Stimulated activated CD4-positive, alpha-beta T cell treated with anti-CD3 and anti-CD28 coated beads, Interleukin-2, amount 100 ng/mL, for 4 hours (primary cell): ENCODE results near the gene SSTR3.

Experiments used
- DNase-seq: peaks from one replicate; pipeline ENCODE4 v3.0.0-alpha.2; 2020; ENCODE audit warnings: low read depth

The SSTR3 gene

DNA sequence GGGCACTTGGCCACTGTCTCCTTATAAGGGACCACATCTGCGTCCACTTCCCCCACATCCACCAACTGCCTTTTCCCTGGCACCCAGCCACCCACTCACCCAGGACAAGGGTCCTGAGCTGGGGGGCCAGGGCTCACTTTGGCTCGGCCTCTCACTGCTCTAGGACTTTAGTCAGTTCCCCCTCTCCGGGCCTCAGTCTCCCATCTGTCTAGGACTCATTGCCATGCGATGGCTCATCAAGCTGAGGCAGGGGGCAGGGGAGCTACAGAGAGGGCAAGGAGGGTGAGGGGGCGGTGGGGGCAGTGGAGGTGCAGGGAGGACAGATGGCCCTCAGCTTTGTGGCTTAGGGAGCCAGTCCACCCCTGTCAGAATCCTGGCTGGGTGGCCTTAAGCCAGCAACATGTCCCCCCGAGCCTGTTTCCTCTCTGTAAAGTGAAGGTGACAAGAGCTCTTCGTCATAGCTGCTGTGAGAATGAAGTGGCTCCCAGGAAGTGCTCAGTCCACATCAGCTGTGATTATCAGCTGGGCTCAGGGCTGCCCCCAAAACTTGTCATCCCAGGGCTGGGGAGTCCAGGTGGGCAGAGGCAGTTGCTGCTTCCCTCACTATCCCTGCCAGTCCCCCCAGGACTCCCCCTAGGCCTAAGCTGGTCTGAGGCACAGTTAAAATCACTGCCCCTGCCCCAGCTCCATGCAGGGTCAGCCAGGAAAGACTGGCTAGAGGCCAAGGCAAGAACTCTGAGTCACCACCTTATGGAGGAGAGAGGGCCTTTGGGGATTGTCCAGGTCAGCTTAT is 16.9 kb upstream of the SSTR3 start:
- no peak for DNase-seq

GRCh38 chr22:37228106-37229011 is 16.1 kb upstream of the SSTR3 start:
- no peak for DNase-seq

- no peak for DNase-seq
These were observed 14.2 kb upstream of the SSTR3 start for GRCh38 chr22:37226514-37226913.

DNA sequence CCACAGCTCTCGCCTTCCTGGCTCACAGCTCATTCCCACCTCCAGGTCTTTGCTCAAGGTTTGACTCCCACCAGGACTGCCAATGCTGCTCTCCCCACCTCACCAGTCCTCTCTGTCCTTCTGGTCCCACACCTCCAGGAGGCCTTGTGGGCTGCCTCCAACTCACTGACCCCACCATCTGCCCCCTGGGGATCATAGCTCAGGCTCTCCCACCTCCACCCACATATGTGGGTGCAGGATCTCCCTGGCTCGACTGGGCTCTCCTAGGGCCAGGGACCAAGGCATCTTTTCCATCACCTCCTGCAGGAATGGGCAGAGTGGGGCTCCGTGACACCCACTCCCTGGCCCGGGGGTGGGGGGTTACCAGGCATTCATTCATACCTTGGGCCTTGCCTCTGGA is 13.8 kb upstream of the SSTR3 start:
- DNase-seq, result no peak

- DNase-seq, result no peak
These were observed 13.2 kb upstream of the SSTR3 start for GRCh38 chr22:37225481-37225880.

DNA sequence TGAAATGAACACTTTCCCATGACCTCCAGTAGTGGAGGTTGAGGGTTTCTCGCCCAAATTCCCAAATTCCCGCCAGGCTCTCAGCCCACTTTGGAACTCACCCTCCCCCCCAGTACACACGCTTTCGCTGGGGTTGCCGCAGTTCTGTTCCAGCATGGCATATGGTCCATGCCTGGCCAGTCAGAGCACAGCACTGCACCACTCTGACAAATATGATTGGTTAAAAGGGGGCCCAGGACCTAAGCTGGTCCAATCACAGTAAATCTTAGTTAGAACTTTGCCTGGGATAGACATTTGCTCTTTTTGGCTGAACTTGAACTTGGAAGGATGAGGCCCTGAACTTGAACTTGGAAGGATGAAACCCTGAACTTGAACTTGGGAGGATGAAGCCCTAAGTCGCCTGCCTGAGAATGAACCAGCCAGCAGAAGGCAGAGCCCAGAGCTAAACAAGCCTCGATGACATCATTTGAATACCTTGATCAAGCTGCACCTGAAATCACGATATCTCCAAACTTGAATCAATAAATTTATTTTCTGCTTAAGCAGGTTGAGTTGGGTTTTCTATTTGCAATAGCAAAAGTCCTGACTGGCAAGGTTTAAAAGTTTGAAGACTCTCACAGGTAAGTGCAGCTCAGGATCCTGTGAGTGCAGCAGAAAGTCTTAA is 12.6 kb upstream of the SSTR3 start:
- DNase-seq, result no peak

GRCh38 chr22:37223965-37224551 is 11.8 kb upstream of the SSTR3 start:
- DNase-seq, result no peak

GRCh38 chr22:37222440-37222971 is 10.2 kb upstream of the SSTR3 start:
- no peak for DNase-seq

DNA sequence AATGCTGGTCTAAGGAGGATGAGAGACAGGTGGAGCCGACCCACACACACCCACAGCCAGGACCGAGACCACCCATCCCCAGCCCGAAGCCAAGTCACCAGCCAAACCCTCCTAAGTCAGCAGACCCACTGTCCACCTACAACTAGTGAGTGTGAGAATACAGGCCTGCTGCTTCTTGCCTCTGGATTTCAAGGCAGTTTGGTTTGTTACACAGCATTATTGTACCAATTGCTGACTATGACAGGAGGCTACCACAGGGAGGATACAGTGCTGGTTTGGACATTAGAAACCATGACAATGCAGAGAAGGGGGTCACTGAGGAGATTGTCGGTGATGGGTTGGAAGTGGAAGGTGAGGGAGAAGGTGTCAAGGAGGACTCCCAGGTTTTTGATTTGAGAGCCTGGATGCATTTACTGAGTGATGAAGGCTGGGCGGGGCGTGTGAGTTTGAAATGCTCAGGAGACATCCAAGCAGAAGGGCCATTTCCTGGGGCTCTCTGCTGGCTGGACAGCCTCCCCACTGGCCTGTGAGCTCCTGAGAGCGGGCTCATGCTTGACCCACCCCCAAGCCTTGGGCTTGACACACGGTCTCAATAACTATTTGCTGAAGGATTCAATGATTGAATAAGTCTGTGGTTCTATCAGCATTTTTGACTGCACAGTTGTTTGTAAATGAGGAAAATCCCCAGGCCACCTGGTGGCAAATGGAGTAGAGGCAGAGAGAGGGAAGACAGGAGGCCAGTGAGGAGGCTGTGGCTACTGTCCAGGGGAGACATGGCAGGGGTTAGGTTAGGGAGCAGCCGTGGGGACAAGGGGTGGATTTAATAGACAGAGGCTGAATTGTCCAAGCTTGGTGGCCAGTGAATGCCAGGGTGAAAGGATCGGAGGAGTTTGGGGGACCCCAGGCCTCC is 9.4 kb upstream of the SSTR3 start:
- DNase-seq, result no peak

GRCh38 chr22:37220543-37220981 is 8.3 kb upstream of the SSTR3 start:
- DNase-seq, result no peak

GRCh38 chr22:37219533-37219932 is 7.3 kb upstream of the SSTR3 start:
- no peak for DNase-seq

DNA sequence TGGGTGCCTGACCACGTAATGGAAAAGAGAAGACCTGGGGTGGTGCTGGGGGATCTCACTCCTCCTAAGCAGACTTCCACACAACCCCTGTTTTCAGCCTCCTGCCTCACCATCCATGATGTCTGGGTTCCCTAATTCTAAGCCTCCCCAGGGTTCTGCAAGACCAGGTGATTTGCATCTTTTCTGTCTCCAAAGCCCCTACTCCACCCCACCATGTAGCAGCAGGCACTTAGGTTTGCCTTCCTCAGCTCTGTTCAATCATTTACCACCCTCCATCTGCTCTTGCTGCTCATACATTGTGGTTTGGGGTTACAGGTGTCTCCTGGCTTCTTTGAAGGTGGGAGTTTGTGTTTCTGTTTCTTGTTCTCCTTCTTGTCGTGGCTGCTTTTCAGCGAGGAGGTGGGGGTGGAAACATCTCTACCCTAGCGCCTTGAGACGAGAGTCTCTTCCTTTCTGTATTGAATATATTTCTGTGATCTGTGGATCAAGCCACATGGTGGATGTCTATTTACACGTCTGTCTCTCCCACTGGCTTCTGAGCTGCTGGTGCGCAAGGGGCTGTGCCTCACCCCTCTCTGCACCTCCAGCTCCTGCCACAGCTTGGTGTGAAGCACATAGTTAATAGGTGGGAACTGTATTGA is 6.6 kb upstream of the SSTR3 start:
- peak; percentile 83 for DNase-seq

DNA sequence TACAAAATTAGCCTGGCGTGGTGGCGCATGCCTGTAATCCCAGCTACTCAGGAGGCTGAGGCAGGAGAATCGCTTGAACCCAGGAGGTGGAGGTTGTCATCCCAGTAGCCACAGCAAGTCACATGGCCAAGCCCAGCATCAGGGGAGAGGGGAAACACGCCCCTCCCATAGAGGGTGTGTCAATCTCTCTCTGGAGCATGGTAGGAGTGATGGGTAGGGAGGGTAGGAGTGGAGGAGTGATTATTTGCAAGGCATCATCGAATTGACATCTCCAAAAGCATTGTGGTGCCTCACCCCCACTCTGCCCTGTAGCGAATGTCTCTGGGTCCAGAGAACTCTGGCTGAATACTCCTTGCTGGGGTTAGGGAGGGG is 6.1 kb upstream of the SSTR3 start:
- DNase-seq, result no peak

DNA sequence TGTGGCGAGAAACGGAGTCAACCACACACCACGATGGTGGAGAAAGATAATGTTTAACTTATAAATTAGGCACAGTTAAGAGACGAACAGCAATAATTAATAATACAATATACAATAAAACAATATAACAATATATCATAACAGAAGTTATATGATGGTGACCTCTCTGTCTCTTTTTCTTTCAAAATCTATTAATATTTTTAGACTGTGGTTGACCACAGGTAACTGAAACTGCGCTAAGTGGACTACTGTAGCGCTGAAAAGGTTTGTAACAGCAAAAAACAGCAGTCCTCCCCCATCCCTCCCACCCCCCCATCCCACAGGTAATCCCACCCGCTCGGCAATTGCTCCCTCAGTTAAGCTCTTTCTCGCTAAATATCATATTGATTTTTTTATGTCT is 3.6 kb upstream of the SSTR3 start:
- DNase-seq, result no peak

DNA sequence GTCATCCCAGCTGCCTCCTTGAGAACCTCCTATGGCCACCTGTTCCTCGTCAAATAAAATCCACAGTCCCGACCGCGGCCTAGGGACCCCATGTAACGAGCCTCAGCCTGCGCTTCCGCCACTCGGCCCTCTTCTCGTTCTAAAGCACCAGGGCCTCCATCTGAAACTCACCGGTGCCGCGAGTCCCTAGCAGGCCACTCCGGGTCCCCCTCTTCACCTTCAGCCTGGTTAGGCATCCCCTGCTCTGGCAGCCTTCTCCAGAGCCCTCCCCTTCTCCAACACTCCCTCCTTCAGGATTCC is 2.4 kb upstream of the SSTR3 start:
- no peak for DNase-seq

DNA sequence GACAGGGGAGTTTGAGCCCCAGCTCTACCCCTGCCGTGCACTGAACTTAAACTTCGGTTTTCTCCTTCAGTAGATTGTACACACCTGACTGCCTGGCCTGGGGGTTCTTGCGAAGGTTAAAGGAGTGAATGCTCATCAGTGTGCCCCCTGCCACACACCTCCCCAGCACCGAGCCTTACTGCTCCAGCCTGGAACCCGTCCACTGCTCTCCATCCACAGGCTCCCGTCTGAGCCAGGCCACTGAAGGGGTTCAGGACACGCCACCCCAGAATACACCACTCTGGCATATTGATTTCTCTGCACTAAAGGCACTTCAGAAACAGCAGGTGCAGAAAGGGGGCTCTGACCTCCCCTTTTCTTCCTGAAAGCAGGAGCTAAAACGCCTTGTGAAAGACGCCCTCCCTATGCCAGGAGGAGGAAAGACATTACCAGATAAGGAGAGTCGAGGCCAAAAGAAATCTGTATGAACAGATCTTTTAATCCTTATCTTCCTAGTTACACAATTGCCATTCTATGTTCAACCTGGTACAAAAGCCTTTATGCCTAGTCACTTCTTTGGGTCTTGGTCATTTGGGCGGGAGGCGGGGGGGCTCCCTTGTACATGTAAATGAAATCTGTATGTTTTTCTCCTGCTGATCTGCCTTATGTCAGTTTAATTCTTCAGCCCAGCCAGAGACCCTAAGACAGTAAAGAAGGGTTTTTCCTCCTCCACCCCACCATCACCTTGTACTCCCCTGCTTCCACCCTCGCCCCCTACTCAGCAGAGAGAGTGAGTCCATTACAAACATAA is 1.9 kb upstream of the SSTR3 start:
- no peak for DNase-seq

GRCh38 chr22:37213218-37213855 is 1.1 kb upstream of the SSTR3 start:
- no peak for DNase-seq

GRCh38 chr22:37211866-37212173 is 457 bp downstream of the SSTR3 start:
- no peak for DNase-seq

DNA sequence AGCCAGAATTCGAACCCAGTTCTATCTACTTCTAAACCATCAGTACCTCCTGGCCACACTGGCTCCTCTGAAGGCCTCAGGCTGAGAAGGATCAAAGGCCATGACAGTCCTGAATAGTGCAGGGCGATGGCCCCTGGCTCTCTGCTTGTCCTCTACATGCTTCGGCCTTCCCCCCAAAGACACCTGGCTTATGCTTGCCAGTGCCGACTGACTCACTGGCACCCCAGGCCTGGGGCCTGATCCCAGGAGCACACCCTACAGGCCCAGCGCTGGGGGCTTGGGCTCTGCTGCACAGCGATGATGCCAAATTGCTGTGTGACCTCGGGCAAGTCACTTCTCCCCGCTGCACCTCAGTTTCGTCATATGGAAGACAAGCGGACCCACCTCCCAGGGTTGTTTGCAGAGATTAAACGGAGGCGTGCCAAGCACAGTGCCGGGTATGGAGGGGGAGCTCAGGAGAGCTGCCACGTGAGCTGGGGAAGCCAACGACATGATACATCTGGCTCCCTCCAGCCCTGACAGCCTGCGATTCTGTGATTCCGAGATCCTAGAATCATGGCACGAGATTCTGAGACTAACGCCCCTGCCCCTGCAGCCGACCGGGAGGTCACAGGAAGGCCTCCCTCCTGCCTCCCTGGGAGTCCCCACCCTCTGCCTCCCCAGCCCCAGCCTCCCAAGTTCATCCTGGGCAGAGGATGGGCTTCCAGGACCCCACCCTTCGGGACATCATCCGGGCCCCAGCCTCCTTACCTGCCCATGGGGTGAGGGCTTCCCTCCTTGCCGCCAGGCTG is 1.0 kb downstream of the SSTR3 start:
- DNase-seq, result no peak
